Mucosa of rectum (tissue), 2 donors: ENCODE measurements around the gene SAA4.
"Not testable (repeated sequence)": the region's sequence is repeated elsewhere in the genome, so short reads cannot be mapped to it uniquely, and the experiment has no call there.

Experiments used
- H3K27ac ChIP-seq, 2 donors: one replicate each; pipeline ENCODE4 v1.7.0; 2013; ENCODE audit warnings: inconsistent platforms in 2 of 2, low read depth in 2 of 2, low read length in 2 of 2
- H3K27me3 ChIP-seq, 2 donors: one replicate each; pipeline ENCODE4 v1.7.0; 2013; ENCODE audit warnings: low read length in 2 of 2; ENCODE audit not compliant: control insufficient read depth in 2 of 2, insufficient read depth in 2 of 2
- H3K36me3 ChIP-seq, 2 donors: one replicate each; pipeline ENCODE4 v1.7.0; 2013; ENCODE audit warnings: low read length in 2 of 2; ENCODE audit not compliant: control insufficient read depth in 2 of 2, insufficient read depth in 2 of 2
- H3K4me1 ChIP-seq, 2 donors: one replicate each; pipeline ENCODE4 v1.7.0; 2013; ENCODE audit warnings: low read length in 2 of 2, mild to moderate bottlenecking in 1 of 2; ENCODE audit not compliant: control insufficient read depth in 2 of 2, insufficient read depth in 2 of 2
- H3K4me3 ChIP-seq, 2 donors: one replicate each; pipeline ENCODE4 v1.7.0; 2013; ENCODE audit warnings: low read length in 2 of 2
- H3K9ac ChIP-seq, 2 donors: one replicate each; pipeline ENCODE4 v1.7.0; 2013; ENCODE audit warnings: low read length in 2 of 2, low read depth in 1 of 2, mild to moderate bottlenecking in 1 of 2
- H3K9me3 ChIP-seq, 2 donors: one replicate each; pipeline ENCODE4 v1.7.0; 2013; ENCODE audit warnings: low read length in 2 of 2; ENCODE audit not compliant: control insufficient read depth in 2 of 2
- donor health status: healthy.
- donor health status: Normal muscosa, but diverticular disease.

SAA4 gene, protein sequence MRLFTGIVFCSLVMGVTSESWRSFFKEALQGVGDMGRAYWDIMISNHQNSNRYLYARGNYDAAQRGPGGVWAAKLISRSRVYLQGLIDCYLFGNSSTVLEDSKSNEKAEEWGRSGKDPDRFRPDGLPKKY

DNA sequence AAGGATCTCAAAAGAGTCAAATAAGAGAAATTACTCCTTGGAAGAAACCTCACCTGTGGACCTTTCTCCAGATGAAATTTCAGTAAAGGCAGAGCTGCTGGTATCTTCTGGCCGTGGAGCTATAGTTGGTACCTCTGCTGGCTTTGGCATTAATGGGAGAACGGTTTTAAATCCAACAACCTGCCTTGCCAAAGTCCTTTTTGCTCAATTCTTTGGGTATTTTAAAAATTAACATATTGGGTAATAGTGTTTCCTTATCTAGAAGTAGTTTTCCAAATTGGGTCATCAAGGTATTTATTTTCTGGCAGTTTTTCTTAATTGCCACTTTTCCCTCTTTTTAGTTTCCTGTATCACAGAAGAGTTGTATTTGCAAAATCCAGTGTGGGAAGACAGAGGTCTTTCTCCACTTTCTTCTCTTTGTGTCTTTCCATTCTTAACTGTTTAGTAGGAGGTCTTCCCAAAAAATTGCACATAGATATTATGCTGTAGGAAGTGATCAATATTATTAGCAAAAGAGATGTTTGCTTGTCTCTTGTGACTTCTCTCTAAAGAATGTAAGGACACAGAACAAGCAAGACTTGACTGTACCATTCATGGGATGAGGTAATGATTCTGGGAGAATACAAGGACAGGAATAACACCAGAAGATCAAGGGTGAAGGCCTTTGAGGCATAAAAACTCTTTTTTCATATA, at the start of gene SAA4:
Gene SAA4 (minus strand): TSS at position 139 of the 693 bp plus-strand sequence. CDS start 876 bp downstream, outside the sequence.
- no peak within 1 kb of the TSS for H3K27ac ChIP-seq
- peaks cover 0 to 7% of the 10 kb centered on the region in 2 donors for H3K27me3 ChIP-seq
- H3K9me3 ChIP-seq, result no peaks in the 10 kb centered on the region
- no peak within 1 kb of the TSS for H3K9ac ChIP-seq
- no peaks in the 10 kb centered on the region for H3K4me1 ChIP-seq
- no peaks in the 10 kb centered on the region for H3K36me3 ChIP-seq
- no peak within 1 kb of the TSS for H3K4me3 ChIP-seq

DNA sequence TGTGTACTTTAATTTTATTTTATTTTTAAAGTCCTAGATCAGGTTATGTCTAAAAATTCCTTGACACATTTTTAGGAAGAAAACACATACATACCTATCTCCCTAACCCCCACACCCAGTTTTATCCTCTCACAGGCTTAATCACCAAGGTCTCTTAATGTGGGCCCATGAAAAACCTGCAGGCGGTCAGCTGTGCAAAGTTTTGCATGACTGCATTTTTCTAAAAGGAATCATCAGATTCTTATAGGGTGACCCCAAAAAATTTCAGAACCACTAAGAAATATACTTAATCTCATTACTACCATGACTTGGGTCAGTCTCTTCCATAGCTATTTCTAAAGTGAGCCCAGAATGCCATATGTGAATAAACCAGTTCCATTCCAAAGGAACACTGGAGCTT, 49.2 kb upstream of the SAA4 start:
- no peak overlapping the region for H3K27ac ChIP-seq
- H3K9me3 ChIP-seq, result no peaks in the 10 kb centered on the region
- no peak overlapping the region for H3K9ac ChIP-seq
- H3K36me3 ChIP-seq, result peaks cover 44 to 56% of the 10 kb centered on the region in 2 donors
- no peaks in the 10 kb centered on the region for H3K4me1 ChIP-seq
- H3K27me3 ChIP-seq, result no peaks in the 10 kb centered on the region
- H3K4me3 ChIP-seq, result no peak overlapping the region

GRCh38 chr11:18282626-18283025, 46.0 kb upstream of the SAA4 start:
- Histone ChIP-seq H3K36me3 (peaks cover 38 to 55% of the 10 kb centered on the region in 2 donors), H3K9me3 (no peaks in the 10 kb centered on the region), H3K27me3 (no peaks in the 10 kb centered on the region), H3K4me1 (no peaks in the 10 kb centered on the region), H3K27ac (no peak overlapping the region), H3K9ac (no peak overlapping the region), H3K4me3 (no peak overlapping the region)

GRCh38 chr11:18280438-18281045, 43.9 kb upstream of the SAA4 start:
- peak overlapping the region in 1 of 2 donors; percentile 38 for H3K27ac ChIP-seq
- H3K9ac ChIP-seq, result no peak overlapping the region
- H3K9me3 ChIP-seq, result no peaks in the 10 kb centered on the region
- H3K4me3 ChIP-seq, result peak overlapping the region in 1 of 2 donors; percentile 31
- peaks cover 19 to 41% of the 10 kb centered on the region in 2 donors for H3K36me3 ChIP-seq
- H3K27me3 ChIP-seq, result no peaks in the 10 kb centered on the region
- no peaks in the 10 kb centered on the region for H3K4me1 ChIP-seq

- Histone ChIP-seq H3K4me3 (no peak overlapping the region), H3K9me3 (no peaks in the 10 kb centered on the region), H3K27me3 (no peaks in the 10 kb centered on the region), H3K36me3 (peaks cover 13 to 25% of the 10 kb centered on the region in 2 donors), H3K9ac (no peak overlapping the region), H3K27ac (peak overlapping the region in 1 of 2 donors; percentile 23), H3K4me1 (no peaks in the 10 kb centered on the region)
These were observed 41.1 kb upstream of the SAA4 start for GRCh38 chr11:18277565-18278271.

GRCh38 chr11:18271206-18271605, 34.6 kb upstream of the SAA4 start:
- no peaks in the 10 kb centered on the region for H3K4me1 ChIP-seq
- no peaks in the 10 kb centered on the region for H3K9me3 ChIP-seq
- no peak overlapping the region for H3K4me3 ChIP-seq
- no peak overlapping the region for H3K9ac ChIP-seq
- no peaks in the 10 kb centered on the region for H3K36me3 ChIP-seq
- no peak overlapping the region for H3K27ac ChIP-seq
- H3K27me3 ChIP-seq, result no peaks in the 10 kb centered on the region

DNA sequence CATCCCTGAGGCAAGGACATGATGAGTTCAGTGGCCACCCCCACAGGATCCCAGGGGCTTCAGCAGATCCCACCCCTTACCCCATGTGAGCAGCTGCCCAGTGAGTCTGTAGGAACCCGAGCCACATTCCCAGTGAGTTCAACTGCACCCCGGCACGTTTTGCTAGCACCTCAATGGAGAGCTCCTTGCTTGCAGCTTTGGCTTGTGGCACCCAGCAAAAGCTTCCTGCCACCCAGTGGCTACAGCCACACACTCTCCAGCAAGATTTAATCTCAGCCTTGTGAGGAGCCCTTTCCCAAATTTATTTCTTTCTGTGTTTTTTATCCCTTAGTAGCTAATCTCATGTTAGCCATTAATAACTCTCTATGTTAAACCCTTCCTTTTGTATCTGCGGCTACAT, 33.5 kb upstream of the SAA4 start:
- H3K4me1 ChIP-seq, result no peaks in the 10 kb centered on the region
- no peaks in the 10 kb centered on the region for H3K9me3 ChIP-seq
- H3K4me3 ChIP-seq, result no peak overlapping the region
- no peaks in the 10 kb centered on the region for H3K36me3 ChIP-seq
- no peak overlapping the region for H3K27ac ChIP-seq
- no peaks in the 10 kb centered on the region for H3K27me3 ChIP-seq
- no peak overlapping the region for H3K9ac ChIP-seq

DNA sequence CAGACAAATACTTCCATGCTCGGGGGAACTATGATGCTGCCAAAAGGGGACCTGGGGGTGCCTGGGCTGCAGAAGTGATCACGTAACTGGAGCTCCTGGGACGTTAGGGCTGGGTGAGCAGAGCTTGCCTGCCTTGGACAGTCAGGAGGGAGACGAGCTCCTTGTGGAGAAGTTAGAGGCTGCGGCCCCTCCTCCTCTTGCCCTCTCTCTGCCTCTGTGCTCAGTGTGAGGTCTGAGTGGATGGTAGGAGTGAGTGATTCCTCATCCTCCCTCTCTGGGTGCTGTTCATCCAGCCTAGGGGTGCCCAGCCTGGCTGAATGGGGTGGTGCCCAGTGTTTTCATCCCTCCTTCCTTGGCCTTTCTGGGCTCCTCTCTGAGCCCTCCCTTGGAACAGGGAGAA, 32.6 kb upstream of the SAA4 start:
- H3K4me3 ChIP-seq, H3K27me3 ChIP-seq, H3K4me1 ChIP-seq, H3K9ac ChIP-seq, H3K9me3 ChIP-seq, H3K36me3 ChIP-seq, H3K27ac ChIP-seq: not testable (repeated sequence)

DNA sequence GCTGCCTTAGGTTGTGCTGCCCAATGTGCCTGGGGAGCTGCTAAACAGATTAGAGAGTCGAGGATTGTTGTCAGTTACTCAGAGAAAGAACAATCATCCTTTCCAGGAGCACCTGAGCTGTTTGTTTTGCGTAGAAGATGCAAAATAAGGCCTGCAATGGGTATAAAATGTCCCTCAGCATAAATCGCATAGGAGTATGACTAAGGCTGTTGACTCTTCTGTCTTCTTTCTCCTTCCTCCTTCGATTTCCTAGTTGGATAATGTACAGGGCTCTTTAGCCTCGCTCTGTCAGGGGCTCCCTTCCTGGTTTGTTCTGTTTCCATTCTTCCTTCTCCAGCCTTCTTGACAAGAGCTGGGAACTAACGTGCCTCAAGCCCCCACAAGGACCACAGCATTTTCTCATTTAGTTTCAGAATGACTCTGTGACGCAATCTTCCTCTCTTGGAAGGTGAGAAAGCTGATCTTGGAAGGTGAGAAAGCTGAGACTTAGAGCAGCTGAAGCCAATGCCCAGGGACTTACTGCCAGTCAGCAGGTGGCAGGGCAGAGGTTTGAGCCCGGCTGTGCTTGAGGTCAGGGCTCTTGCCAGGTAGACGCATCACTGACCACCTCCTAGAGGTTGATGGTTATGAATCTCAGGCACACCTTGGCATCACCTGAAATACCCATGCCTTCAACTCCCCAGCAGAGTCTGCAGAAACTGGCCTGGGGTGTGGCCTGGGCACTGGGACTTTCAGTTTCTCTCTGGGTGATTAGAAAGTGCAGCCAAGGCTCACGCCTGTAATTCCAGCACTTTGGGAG, 30.9 kb upstream of the SAA4 start:
- not testable (repeated sequence) for H3K36me3 ChIP-seq, H3K4me3 ChIP-seq, H3K9ac ChIP-seq, H3K27me3 ChIP-seq, H3K9me3 ChIP-seq, H3K4me1 ChIP-seq, H3K27ac ChIP-seq
